Endodermal cell (in vitro differentiated cells): ENCODE results near the gene SLC6A12. TPM values are rescaled to one million over a fixed set of nuclear protein-coding genes. Genes with fewer than 3 reads are reported as not detected.

Source experiments
- DNase-seq: peaks from one replicate; pipeline ENCODE4 v3.0.0-alpha.2; 2017
- H3K27ac ChIP-seq: 2 replicates; pipeline ENCODE4 v1.5.1; 2013; ENCODE audit warnings: mild to moderate bottlenecking, low read depth, low read length, moderate library complexity
- H3K27me3 ChIP-seq: 2 replicates; pipeline ENCODE4 v1.6.1; 2013; ENCODE audit warnings: mild to moderate bottlenecking, low read length, moderate library complexity; ENCODE audit not compliant: insufficient read depth, control insufficient read depth, poor library complexity, severe bottlenecking
- H3K36me3 ChIP-seq: 2 replicates; pipeline ENCODE4 v1.7.0; 2013; ENCODE audit warnings: mild to moderate bottlenecking, low read length, moderate library complexity; ENCODE audit not compliant: control insufficient read depth, insufficient read depth
- H3K4me1 ChIP-seq: one replicate; pipeline ENCODE4 v1.7.0; 2013; ENCODE audit warnings: low read length; ENCODE audit not compliant: control insufficient read depth, insufficient read depth
- H3K4me3 ChIP-seq: 2 replicates; pipeline ENCODE4 v1.5.1; 2013; ENCODE audit warnings: mild to moderate bottlenecking, low read length, moderate library complexity
- H3K9ac ChIP-seq: 2 replicates; pipeline ENCODE4 v1.6.1; 2013; ENCODE audit warnings: mild to moderate bottlenecking, low read length, moderate library complexity; ENCODE audit not compliant: poor library complexity, severe bottlenecking; ENCODE audit errors: extremely low read depth
- H3K9me3 ChIP-seq: 2 replicates; pipeline ENCODE4 v1.6.1; 2013; ENCODE audit warnings: mild to moderate bottlenecking, low read length, moderate library complexity; ENCODE audit not compliant: control insufficient read depth
- H3K27ac Mint-ChIP-seq: 2 replicates; pipeline ENCODE4 v1.8.0; 2020; ENCODE audit warnings: mixed read lengths
- H3K27me3 Mint-ChIP-seq: 2 replicates; pipeline ENCODE4 v1.8.0; 2021; ENCODE audit warnings: mild to moderate bottlenecking, mixed read lengths; ENCODE audit not compliant: insufficient read depth
- H3K36me3 Mint-ChIP-seq: 2 replicates; pipeline ENCODE4 v1.8.0; 2020; ENCODE audit warnings: low read depth, mixed read lengths
- H3K4me1 Mint-ChIP-seq: 2 replicates; pipeline ENCODE4 v1.8.0; 2020; ENCODE audit warnings: mixed read lengths
- H3K4me3 Mint-ChIP-seq: 2 replicates; pipeline ENCODE4 v1.8.0; 2020; ENCODE audit warnings: mild to moderate bottlenecking, moderate library complexity, mixed read lengths
- H3K9me3 Mint-ChIP-seq: 2 replicates; pipeline ENCODE4 v1.8.0; 2020; ENCODE audit warnings: mild to moderate bottlenecking, mixed read lengths
- CTCF ChIP-seq: fragments of 200-600 bp; sonication (generic); conservative IDR thresholded peaks from 2 replicates; pipeline ENCODE4 v1.5.0; 2021; ENCODE audit warnings: antibody characterized with exemption, mild to moderate bottlenecking
- WGBS, 2 experiments: methylation state at CpG; one replicate each; pipeline versions ENCODE4 v1.1.5 to v1.1.7; 2013; ENCODE audit warnings: missing lambda C conversion rate in 2 of 2, mixed read lengths in 1 of 2; ENCODE audit not compliant: insufficient coverage in 1 of 2, insufficient read length in 1 of 2; 5-methylcytosine and 5-hydroxymethylcytosine counted together
- total RNA-seq, 2 donors: library from RNA; stranded (reverse); fragmentation: NEBNext Ultra II Directional in 1 of 2; extraction: Animal tissue kit (Norgen Biotek cat#: 25700) in 1 of 2; gene quantifications; 2 replicates in 1 of 2; 3 replicates in 1 of 2; pipeline ENCODE4 v1.2.1, GENCODE V29; 2021

Gene SLC6A12
- total RNA-seq, 2 donors from 2014 or later: 0.58 to 1.3 TPM

- H3K4me1 ChIP-seq: peaks cover 21% of the 10 kb centered on the region
- no peak for DNase-seq
- H3K36me3 ChIP-seq: no peaks in the 10 kb centered on the region
- WGBS, 2 experiments: 90 to 94% methylated on average over 3 of the region's 3 CpGs
- Mint-ChIP-seq H3K36me3 (no peaks in the 10 kb centered on the region), H3K27me3 (peaks cover 93% of the 10 kb centered on the region), H3K4me3 (no peak overlapping the region), H3K9me3 (no peaks in the 10 kb centered on the region), H3K4me1 (peaks cover 42% of the 10 kb centered on the region), H3K27ac (no peak overlapping the region)
- H3K9me3 ChIP-seq: no peaks in the 10 kb centered on the region
- H3K4me3 ChIP-seq: no peak overlapping the region
- H3K9ac ChIP-seq: no peak overlapping the region
- no peak for TF ChIP-seq CTCF
- peaks cover 61% of the 10 kb centered on the region for H3K27me3 ChIP-seq
- no peak overlapping the region for H3K27ac ChIP-seq
Measured at GRCh38 chr12:211142-211465, 2.9 kb downstream of the SLC6A12 start.

DNA sequence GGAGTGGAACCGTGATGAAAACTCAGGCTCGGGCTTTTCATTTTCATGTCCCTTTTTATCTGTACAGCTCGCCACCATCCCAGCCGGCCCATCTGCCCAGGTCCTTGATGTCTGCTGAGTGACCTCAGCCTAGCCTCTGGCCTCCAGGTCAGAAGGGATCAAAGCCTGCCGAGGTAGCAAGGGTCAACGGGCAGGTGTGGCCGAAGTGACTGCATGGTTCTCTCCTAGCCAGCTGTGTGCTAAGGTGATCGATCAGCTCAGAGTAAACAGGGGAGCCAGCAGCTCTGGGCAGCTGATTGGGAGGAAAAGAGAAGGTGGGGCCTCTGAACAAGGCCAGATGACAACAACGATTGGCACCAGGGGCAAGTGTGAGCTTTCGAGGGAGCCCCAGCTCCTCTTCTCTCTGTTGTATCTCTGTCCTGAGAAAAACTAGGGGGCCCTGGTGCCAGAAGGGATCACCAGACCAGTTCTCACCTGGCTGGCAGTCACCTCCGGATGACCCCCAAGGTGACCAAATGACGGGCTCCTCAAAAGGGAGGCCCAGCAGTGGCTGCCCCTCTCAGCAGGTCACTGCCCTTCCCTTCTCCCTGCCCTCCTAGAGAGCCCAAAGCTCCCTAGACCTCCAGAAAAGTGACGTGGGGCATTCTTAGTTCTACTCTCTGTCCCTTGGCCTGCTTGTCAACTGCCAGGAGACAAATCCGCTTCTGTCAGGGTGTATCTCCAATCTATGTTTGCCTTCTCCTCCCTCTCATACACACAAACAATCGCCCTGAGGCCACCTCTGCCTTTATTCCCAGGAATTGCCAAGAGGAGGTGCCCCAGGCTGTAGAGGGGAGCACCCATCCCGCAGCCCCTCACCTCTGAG, 3.4 kb downstream of the SLC6A12 start:
- DNase-seq: no peak
- Histone ChIP-seq H3K9ac (no peak overlapping the region), H3K27ac (no peak overlapping the region), H3K4me1 (peaks cover 21% of the 10 kb centered on the region), H3K36me3 (no peaks in the 10 kb centered on the region), H3K9me3 (no peaks in the 10 kb centered on the region), H3K27me3 (peaks cover 63% of the 10 kb centered on the region), H3K4me3 (no peak overlapping the region)
- no peak for TF ChIP-seq CTCF
- 77 to 78% methylated on average over 8 to 16 of the region's 16 CpGs for WGBS, 2 experiments
- Mint-ChIP-seq H3K27ac (no peak overlapping the region), H3K36me3 (no peaks in the 10 kb centered on the region), H3K4me1 (peaks cover 42% of the 10 kb centered on the region), H3K4me3 (no peak overlapping the region), H3K9me3 (no peaks in the 10 kb centered on the region), H3K27me3 (peaks cover 95% of the 10 kb centered on the region)

GRCh38 chr12:209851-210250, 4.1 kb downstream of the SLC6A12 start:
- Mint-ChIP-seq H3K27ac (no peak overlapping the region), H3K27me3 (peaks cover 95% of the 10 kb centered on the region), H3K36me3 (no peaks in the 10 kb centered on the region), H3K4me1 (peaks cover 42% of the 10 kb centered on the region), H3K9me3 (no peaks in the 10 kb centered on the region), H3K4me3 (no peak overlapping the region)
- H3K36me3 ChIP-seq: no peaks in the 10 kb centered on the region
- H3K27me3 ChIP-seq: peaks cover 63% of the 10 kb centered on the region
- DNase-seq: no peak
- H3K4me1 ChIP-seq: peaks cover 21% of the 10 kb centered on the region
- no peak overlapping the region for H3K9ac ChIP-seq
- H3K4me3 ChIP-seq: no peak overlapping the region
- 93 to 94% methylated on average over 8 to 12 of the region's 12 CpGs for WGBS, 2 experiments
- no peak for TF ChIP-seq CTCF
- H3K9me3 ChIP-seq: no peaks in the 10 kb centered on the region
- H3K27ac ChIP-seq: no peak overlapping the region
